DMS 273 treated with DMSO at 0.1 percent for 48 hours (cell line): ENCODE measurements around the gene GOPC.

ENCODE experiments used
- DNase-seq: peaks from one replicate; lab custom pipeline; 2025; lab: John Stamatoyannopoulos, UW

GOPC gene

DNA sequence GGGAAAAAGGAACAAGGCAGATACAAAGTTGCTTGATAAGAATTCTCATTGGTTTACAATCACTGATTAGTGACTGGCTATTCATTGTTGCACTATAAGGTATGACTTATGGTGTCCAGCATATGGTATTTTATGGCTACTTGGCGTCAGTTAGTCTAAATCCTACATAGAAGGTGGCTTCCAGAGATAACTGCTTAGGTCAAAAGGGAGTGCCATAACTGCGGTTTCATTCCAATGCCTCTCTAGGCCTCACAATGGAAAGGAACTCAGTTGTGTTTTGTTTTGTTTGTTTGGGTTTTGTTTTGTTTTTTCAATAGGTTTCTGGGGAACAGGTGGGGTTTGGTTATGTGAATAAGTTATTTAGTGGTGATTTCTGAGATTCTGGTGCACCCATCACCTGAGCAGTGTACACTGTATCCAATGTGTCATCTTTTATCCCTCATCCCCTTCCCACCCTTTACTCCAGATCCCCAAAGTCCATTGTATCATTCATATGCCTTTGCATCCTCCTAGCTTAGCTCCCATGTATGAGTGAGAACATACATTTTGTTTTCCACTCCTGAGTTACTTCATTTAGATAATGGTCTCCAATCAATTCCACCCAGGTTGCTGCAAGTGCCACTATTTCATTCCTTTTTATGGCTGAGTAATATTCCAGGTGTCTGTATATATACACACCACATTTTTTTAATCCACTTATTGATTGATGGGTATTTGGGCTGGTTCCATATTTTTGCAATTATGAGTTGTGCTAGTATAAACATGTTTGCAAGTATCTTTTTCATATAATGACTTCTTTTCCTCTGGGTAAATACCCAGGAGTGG is 7.0 kb downstream of the GOPC start:
- no peak for DNase-seq

DNA sequence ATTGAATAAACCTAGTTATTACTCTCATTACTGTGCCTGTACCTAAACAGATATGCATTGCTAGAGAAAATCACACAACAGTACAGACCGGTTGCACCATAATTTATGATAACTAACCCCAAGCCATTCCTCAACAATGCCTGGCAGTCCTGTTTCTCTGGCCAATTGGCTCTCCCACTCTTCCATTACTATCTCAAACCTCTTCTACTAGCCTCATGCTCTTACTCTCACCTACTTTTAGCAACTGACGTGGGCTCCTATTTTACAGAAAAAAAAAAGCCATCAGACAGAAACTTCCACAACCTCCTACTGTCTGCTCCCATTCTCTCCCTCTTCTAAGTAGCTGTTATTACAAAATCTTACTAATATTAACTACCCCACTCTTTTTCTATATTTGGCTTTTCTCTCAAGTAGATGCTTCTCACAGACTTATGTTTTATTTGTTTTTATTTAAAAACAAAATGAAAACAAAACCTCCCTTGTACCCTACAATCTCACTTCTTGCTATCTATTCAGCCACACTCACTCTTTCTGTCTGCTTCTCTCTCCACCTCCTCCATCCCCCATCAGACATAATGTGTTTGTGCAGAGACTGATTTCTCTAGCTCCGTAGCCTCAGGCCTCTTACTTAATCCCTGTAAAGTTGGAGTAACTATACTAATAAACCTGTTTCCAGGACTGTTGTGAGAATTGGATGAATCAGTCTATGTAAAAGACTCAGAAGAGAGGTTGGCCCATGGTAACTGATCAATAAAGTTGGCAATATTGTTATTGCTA is 9.1 kb downstream of the GOPC start:
- DNase-seq, result no peak

DNA sequence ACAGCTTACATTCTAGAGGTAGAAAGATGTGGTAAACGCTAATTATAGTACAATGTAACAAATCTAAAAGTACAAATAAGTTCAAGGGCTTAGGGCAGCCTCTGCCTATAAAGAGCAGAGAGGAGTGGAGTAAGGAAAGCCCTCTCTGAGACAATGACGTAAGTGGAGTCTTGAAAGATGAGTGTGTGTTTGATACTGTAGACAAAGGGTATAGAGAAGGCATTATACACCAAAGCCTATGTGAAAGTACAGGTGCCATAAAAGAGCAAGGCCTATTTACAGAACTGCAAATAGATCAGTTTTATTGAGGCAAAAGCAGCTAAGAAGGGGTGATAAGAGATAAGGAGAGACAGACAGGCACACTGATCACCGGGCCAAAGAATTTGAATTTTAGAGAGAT is 10.9 kb downstream of the GOPC start:
- no peak for DNase-seq

DNA sequence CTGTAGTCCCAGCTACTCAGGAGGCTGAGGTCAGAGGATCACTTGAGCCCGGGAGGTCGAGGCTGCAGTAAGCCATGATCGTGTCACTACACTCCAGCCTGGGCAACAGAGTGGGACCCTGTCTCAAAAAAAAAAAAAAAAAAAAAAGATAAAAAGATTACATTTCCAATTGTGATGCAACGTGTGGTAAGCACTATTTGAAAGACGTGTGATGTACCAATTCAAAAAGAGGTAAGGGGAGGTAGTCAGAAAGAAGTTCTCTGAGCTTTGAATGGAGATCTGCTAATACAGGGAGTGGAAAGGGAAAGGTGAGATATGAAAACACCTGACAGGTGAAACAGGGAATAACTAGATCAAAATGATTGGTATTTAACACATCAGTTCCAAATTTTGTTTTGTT is 11.9 kb downstream of the GOPC start:
- DNase-seq, result no peak

DNA sequence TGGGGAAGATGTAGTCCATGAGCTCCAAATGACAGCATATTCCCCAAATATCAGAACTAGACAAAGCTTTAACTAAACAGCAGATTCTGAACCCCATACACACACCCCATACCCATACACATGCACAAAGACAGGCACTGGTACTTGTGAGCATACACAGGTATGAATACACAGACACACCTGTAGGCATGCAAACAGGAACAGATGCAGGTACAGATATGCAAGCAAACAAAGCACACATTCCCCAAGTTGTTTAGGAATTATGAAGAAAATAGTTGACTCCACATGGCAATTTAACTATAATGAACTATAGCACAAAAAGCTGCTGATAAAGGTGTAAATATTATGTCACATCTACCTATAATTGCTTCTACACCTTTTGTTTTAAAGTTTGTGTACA is 16.7 kb downstream of the GOPC start:
- no peak for DNase-seq

DNA sequence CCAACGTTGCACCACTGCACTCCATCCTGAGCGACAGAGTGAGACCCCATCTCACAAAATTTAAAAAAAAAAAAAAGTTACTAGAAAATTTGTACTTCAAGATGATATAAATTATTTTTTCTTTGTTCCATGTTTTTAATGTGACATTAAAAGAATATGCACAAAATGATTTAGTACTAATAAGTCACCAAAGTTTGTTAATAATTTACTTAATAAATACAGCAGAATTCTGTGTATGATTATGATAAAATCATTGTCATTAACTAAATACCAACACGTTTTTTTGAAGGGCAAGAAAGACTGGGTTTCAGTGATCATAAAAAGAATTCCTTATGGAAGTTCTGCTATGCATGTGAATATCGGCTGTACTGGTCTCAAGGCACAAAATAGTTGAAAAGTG is 28.1 kb downstream of the GOPC start:
- no peak for DNase-seq

DNA sequence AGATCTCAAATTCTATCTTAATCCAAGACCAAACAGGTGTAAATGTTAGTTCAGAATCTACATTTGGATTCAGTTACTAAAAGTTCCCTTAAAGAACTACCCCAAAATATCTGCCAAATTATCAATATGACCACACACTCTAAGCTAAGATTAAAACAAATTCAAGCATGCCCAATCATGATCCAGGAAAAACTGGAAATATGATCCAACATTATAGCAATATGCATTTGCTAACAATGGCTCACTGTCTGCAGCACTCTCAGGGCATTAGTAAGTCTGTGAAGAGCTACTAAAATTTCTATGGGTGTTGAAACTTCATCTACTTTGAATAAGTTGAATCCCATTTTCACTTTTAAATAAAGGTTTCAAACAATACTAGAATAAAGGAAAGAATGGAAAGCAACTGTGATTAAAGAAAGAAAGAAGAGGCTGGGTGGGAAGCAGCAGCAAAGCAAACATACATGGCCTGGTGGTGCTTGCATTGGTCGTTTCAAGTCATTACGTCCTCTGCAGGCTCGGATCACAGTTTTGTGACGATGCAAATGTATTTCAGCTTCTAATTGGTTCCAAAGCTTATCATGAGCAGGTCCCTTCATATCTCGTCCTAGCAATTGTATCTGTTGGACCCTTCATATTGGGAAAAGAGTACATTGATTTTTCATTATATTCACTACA is 29.2 kb downstream of the GOPC start:
- DNase-seq, result no peak

DNA sequence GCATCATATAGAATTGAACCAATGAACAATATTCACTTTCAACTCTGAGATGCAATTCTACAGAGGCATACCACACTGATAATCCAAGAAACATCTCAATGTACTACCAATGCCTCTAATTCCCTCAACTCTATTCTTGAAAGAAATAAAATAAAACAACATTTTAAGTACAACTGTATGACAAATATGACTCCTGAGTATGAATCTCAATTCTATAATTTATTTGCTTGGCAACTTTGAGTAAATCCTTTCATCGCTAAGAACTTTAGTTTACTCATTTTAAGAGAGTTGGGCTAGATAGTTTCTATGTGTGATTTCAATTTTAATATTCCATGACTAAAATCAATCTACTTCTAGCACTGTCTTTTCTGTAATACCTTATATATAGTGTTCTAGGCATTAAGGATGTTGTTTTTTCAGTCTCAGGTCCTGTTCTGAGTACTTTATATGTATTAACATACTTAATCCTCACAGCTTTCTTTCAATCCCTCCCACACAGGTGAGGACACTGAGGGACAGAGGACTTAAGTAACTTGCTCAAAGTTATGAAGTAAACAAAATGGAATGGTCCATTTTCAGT is 33.4 kb downstream of the GOPC start:
- DNase-seq, result no peak

DNA sequence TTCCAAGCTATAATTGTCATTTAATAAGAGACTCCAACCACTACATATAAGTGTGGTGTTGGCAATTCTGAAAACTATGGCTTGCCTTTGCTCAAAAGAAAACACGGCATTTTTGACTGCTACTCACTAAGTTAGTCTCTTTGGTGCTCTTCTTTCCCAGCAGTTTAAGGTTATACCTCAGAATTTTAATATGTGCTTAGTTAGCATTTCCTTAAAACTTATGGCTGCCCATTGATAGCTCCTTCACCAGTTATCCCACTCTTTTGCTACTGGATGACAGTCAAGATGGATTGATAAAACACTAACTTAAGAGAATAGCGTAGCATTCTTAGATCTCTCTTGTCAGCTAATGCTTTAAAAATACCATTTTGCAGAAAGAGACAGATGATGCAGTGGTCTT is 34.1 kb downstream of the GOPC start:
- no peak for DNase-seq

DNA sequence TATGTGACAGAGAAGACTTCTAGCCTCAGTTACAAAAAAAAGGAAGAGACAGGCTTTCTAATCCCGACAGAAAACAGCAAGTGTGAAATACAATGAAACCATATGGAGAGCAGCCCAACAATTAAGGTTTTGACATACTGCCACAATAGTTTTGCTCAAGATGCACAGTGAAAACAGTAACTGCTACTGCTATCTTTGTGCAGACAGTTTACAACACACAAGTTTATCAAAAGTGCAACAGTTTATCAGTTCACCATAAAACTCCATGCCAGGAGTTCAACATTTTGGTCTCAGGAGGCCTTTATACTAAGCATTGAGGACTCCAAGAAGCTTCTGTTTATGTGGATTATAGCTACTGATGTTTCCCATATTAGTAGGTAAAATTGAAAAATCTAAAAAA is 37.6 kb downstream of the GOPC start:
- no peak for DNase-seq

DNA sequence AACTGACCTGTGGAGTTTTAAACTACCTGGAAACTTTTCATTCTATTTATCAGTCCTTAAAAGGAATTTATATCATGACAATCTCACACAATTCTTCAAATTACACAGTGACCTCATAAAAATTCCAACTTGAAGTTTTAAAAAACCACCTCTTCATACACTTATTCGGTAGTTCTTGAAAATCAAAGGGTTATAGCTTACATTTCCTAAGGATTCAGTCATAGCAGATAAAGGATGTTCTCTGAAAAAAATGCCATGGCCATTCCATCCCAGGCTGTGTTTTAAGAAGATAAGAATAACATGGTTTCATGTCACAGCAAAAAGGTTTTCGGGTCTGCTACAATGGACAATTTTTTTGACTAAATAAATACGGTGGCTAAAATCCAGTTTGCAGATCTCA is 41.2 kb downstream of the GOPC start:
- DNase-seq, result no peak

DNA sequence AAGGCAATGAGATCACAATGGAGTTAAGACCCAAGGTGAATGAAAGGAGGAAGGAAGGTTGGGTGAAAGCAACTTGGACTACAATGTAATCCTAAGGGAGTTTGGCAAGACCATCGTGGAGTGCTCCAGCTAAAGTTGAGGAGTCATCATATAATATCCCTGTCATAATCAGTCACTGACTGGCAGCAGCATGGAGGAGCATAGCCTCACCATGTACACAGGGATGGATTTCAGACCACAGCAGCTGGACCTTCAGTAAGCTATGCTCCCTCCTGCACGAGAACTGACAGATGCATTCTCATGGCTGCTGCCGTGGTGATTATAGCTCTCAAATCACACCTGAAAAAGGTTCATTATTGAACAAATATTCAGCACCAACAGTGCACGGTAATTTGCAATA is 43.0 kb downstream of the GOPC start:
- DNase-seq, result no peak

DNA sequence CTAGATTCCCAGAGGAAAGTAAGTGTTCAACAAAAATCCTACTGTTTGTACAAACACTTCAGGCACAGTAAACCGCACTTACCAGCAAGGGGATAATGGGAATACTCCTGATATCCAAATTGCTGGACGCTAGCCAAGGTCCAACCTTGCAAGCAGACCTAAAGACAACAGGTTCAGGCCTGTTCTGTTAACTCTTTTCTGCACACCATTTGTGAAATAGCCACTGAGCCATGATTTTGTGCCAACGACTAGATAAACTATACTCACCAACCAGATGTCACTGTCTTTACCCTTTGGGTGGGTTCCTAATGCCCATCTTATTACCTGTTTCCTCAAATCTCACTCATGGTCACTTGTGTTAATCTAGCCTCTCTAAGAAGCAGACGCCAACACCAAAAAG is 43.5 kb downstream of the GOPC start:
- DNase-seq, result no peak

DNA sequence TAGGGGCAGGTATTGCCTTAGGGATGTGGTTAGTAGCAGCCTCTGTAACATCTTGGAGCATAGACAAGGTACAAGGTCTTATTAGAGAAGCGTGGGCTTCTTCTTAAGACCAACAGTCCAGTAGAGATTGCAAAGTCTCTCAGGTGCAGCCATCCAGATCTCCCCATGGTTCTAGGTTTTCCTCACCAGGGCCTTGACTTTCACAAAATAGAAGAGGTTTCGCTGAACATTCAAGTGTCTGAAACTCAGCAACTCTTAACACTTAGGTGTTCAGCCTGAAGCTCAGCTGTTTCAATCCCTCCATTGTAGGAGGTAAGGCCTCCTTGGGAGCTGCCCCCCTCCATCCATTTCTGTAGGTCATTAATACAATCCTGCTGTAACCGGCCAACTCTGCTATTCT is 44.4 kb downstream of the GOPC start:
- DNase-seq, result no peak

DNA sequence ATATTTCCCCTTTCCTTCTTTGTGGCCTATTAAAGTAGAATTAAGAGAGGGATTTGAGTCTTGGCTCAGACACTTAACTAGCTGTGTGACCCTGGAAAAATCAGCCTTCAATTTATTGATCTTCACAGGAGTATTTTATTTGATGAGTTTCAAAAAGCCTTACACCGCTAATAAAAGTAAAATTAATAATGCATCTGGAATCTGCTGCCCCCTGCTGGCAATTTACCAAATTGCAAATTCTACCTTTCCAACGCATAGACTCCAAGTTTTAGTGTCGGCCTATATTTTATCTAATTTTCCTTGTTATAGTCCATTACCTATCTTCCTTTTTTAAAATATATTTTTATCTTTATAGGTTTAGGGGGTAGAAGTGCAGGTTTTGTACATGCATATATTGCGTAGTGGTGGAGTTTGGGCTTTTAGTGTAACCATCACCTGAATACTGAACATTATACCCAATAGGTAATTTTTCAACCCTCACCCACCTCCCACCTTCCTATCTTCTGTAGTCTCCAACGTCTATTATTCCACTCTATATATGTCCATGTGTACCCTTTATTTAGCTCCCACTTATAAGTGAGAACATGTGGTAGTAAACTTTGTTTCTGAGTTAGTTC is 46.3 kb downstream of the GOPC start:
- DNase-seq, result no peak

DNA sequence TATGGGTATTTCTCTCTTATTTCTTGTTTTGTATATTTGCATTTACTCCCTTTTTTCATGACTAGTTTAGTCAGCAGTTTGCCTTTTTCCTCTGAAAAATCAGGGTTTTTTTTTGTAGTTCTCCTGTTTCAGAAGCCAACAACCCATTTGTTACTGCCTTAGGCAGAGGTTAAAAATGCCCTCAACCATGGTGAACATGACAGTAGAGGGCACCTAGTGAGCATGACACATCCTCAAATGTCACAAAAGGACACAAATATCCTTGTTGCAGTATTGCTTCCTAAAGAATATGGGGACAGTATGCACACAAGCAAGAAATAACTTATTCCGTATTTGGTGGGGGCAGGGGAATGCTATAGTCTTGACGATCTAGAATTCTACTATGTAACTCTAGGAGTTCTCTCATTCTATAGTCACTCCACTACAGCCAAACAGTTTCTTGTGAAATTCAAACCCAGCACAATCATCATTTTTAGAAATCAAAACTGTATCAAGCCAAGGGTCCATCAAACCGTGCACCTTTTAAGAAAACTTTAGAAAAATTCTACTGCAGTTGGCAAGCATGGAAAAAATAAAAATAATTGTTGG is 47.0 kb downstream of the GOPC start:
- no peak for DNase-seq

DNA sequence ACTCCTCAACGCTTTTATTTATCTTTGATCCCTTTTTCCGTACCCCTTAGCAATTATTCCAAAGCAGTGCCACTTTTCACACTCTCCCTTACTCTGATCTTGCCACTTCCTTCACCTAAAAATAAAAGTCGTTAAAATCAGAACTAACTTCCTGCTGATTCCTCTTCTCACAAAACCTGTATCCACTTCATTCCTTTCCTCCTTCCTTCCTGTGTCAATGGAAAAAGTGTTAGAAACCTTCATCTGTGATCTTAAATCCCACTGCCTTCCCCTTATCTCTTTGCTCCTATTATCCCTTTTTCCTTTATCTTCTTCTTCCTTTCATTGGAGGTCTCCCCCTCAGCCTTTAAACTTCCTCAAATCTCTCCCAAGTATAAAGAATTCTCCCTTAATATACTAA is 49.2 kb downstream of the GOPC start:
- no peak for DNase-seq

DNA sequence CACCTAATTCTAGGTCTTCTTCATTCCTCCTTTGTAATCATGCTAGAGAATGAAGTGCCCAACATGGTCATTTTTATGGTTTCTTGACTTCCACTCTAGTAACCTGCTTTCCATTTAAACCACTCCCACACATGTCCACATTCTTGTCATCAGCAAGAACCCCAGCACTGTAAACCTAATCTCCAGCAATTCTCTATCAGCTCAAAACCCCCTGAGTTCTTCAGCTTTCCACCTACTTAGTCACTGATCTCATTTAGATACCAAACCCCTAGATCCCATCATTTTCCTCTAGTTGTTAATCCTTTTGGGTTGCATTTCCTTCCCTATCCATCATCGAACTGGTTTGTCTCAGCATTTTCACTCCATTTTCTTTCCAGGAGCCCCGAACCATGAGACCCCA is 49.7 kb downstream of the GOPC start:
- DNase-seq, result no peak

DNA sequence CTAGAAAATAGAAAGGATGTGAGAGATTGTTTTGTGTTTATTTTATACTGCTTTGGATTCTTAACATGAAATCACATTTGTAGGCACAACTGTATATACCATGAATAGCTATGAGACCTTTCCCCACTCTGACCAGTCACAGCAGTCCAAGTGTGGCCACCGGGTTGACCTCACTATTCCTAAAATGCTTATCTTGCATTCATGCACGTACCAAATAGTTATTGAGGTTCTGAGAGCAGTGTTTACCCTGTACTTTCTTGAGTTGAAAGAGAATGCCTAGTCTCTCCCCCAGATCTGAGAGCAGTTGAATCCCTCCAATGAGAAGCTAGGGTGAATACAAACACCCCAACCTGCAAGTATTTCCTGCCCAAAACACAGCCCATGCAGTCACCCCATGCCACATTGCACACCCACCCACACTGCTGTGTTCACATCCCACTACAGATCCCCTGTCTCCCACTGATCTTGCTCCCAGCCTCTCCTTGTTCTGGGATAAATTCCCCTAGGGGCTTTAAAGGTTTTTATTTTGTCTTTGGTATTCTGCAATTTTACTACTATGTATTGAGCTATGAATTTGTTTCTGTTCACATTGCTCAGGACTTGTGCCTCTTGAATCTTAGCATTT is 51.6 kb downstream of the GOPC start:
- no peak for DNase-seq

DNA sequence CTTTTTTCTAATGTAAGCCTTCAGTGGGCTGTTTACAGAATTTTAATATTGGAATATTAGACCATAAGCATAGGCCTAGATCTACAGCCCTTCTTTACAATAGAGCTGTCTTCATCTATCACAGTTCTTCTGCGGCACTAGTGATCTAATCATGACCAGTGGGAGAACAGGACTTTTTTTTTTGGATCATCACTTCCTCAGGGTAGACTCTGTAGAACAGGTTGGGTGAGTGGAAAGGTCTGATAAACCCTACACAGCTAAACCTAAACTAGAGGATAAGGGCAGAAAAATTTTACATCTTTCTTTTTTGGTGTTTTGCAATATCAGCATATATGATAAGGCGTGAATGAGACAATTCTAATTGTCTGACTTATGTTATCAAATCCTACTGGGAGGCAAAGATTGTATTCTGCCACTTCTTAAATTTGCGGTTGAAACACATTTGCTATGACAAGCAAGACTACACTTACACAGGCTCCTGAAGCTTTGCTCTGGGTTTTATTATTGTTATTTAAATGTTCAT is 52.2 kb downstream of the GOPC start:
- no peak for DNase-seq

DNA sequence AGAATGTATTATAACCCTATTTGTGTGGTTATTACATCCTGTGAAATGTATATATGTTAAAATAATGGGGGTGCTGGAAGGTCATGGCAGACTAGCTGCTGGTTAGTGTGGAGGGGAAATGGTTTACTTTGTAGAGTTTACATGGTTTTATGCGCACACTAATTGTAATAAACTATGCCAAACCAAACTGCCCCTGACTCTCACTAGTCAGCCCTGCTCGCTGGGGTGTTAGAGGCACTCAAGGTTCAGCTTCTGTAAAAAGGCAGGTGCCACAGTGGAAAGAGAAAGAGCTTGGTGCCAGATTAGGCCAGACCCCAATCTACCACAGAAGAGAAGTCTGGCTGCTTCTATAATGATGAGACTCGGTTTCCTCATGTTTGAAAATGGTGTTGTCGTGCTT is 52.7 kb downstream of the GOPC start:
- DNase-seq, result no peak
